Stimulated activated naive CD8-positive, alpha-beta T cell treated with anti-CD3 and anti-CD28 coated beads, Interleukin-15, Interleukin-2, amounts not matched to agents 100 ng/mL and 50 ng/mL, for 24 hours (primary cell): ENCODE data around the gene KDM5C.
"Not testable (repeated sequence)": the region's sequence is repeated elsewhere in the genome, so short reads cannot be mapped to it uniquely, and the experiment has no call there.

ENCODE experiments used
- H3K27ac Mint-ChIP-seq: one replicate; pipeline ENCODE4 v1.8.0; 2021; ENCODE audit warnings: mild to moderate bottlenecking, mixed read lengths
- H3K27me3 Mint-ChIP-seq: one replicate; pipeline ENCODE4 v1.8.0; 2021; ENCODE audit warnings: mixed read lengths
- H3K36me3 Mint-ChIP-seq: one replicate; pipeline ENCODE4 v1.8.0; 2021; ENCODE audit warnings: low read depth, mixed read lengths
- H3K4me1 Mint-ChIP-seq: one replicate; pipeline ENCODE4 v1.8.0; 2021; ENCODE audit warnings: low read depth, mixed read lengths
- H3K4me3 Mint-ChIP-seq: one replicate; pipeline ENCODE4 v1.8.0; 2021; ENCODE audit warnings: mild to moderate bottlenecking, mixed read lengths
- H3K9me3 Mint-ChIP-seq: one replicate; pipeline ENCODE4 v1.8.0; 2021; ENCODE audit warnings: mixed read lengths

Gene KDM5C

DNA sequence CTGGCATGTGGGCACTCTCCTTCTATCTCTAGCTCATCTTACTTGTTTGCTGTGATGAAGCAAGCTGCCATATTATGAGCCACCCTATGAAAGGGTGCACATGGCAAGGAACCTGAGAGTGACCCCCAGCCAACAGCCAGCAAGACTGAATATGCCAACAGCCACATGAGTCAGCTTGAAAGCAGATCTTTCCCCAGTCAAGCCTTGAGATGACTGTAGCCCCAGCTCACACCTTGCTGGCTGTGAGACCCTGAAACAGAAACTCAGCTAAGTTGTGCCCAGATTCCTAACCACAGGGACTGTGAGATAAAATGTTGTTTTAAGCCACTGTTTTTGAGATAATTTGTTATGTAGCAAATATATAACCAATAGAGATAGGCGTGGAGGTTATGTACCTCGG is 36.2 kb downstream of the KDM5C start:
- Mint-ChIP-seq H3K36me3 (no peaks in the 10 kb centered on the region), H3K4me1 (peaks cover 26% of the 10 kb centered on the region), H3K27me3 (no peaks in the 10 kb centered on the region), H3K27ac (peak overlapping the region; percentile 61), H3K4me3 (no peak overlapping the region), H3K9me3 (no peaks in the 10 kb centered on the region)

GRCh38 chrX:53186351-53186750 is 38.7 kb downstream of the KDM5C start:
- Mint-ChIP-seq H3K27me3 (no peaks in the 10 kb centered on the region), H3K27ac (no peak overlapping the region), H3K4me1 (peaks cover 26% of the 10 kb centered on the region), H3K36me3 (no peaks in the 10 kb centered on the region), H3K4me3 (no peak overlapping the region), H3K9me3 (no peaks in the 10 kb centered on the region)

DNA sequence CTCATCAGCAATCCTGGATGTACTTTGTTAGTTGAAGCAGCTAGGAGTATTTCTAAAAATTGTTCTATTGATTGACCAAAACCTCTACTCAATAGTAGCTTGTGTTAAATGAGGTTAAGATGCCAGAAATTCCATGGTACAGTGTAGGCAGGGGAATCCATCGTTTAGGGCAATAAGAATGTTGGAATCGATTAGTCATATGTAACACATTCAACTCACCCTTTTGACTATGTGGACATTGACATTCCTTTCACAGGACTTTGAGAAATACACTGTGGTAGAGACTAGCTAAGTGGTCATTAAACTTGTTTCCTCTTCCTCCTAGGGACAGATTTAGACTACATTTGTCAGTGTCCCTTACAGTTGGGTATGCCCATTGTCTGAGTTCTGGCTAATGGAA is 40.2 kb downstream of the KDM5C start:
- peaks cover 26% of the 10 kb centered on the region for H3K4me1 Mint-ChIP-seq
- H3K4me3 Mint-ChIP-seq, result no peak overlapping the region
- H3K36me3 Mint-ChIP-seq, result no peaks in the 10 kb centered on the region
- no peak overlapping the region for H3K27ac Mint-ChIP-seq
- H3K9me3 Mint-ChIP-seq, result no peaks in the 10 kb centered on the region
- H3K27me3 Mint-ChIP-seq, result no peaks in the 10 kb centered on the region

DNA sequence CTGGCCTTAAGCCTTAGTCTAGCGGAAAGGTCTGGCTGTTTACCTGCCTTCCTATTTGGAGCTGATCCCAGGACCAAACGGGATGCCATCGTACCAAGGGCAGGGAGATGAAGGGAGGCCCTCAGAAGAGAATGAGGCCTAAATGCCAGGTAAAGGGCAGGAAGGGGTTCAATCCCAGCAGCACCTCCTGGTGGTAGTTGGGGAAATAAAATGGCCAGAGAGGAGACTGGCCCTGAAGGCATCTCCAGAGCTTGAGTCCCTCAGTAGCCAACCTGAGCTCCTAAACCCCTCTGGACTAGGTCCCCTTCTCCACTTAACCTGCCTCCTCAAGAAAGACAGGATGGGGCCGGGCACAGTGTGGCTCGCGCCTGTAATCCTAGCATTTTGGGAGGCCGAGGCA is 53.7 kb downstream of the KDM5C start:
- Mint-ChIP-seq H3K36me3 (peaks cover 9% of the 10 kb centered on the region), H3K4me1 (no peaks in the 10 kb centered on the region), H3K27ac (no peak overlapping the region), H3K27me3 (no peaks in the 10 kb centered on the region), H3K4me3 (no peak overlapping the region), H3K9me3 (peaks cover 4% of the 10 kb centered on the region)

- H3K27ac Mint-ChIP-seq, result no peak overlapping the region
- H3K9me3 Mint-ChIP-seq, result no peaks in the 10 kb centered on the region
- H3K4me3 Mint-ChIP-seq, result no peak overlapping the region
- no peaks in the 10 kb centered on the region for H3K27me3 Mint-ChIP-seq
- no peaks in the 10 kb centered on the region for H3K4me1 Mint-ChIP-seq
- no peaks in the 10 kb centered on the region for H3K36me3 Mint-ChIP-seq
Measured at GRCh38 chrX:53166103-53166502, 58.9 kb downstream of the KDM5C start.

DNA sequence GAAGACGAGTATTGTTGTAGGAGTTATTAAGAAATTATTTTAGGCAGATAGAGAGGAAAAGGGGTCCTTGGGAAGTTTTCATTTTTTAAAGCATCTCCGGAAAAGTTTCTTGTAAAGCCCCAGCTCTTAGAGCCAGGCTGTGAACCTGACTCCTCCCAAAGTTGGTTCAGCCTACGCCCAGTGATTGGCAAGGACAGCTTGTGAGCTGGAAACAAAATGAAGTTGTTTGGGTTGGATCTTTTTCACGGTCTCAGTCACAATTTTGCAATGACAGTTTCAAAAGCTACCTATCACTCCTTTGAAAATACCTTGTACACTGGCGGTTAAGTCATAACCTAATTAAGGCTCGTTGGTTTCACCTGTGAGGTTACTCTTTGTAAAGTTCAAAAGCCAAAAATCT is 60.4 kb downstream of the KDM5C start:
- H3K9me3 Mint-ChIP-seq, H3K4me3 Mint-ChIP-seq, H3K4me1 Mint-ChIP-seq, H3K27ac Mint-ChIP-seq, H3K27me3 Mint-ChIP-seq, H3K36me3 Mint-ChIP-seq: not testable (repeated sequence)

GRCh38 chrX:53163436-53163835 is 61.6 kb downstream of the KDM5C start:
- Mint-ChIP-seq H3K27me3 (no peaks in the 10 kb centered on the region), H3K27ac (no peak overlapping the region), H3K4me1 (no peaks in the 10 kb centered on the region), H3K4me3 (no peak overlapping the region), H3K9me3 (no peaks in the 10 kb centered on the region), H3K36me3 (no peaks in the 10 kb centered on the region)

GRCh38 chrX:53160297-53160983 is 64.6 kb downstream of the KDM5C start:
- Mint-ChIP-seq H3K27me3 (no peaks in the 10 kb centered on the region), H3K4me1 (no peaks in the 10 kb centered on the region), H3K27ac (no peak overlapping the region), H3K4me3 (no peak overlapping the region), H3K9me3 (no peaks in the 10 kb centered on the region), H3K36me3 (no peaks in the 10 kb centered on the region)

- H3K4me1 Mint-ChIP-seq, result no peaks in the 10 kb centered on the region
- H3K36me3 Mint-ChIP-seq, result no peaks in the 10 kb centered on the region
- H3K27ac Mint-ChIP-seq, result no peak overlapping the region
- no peaks in the 10 kb centered on the region for H3K9me3 Mint-ChIP-seq
- no peaks in the 10 kb centered on the region for H3K27me3 Mint-ChIP-seq
- no peak overlapping the region for H3K4me3 Mint-ChIP-seq
Measured at GRCh38 chrX:53159184-53159583, 65.8 kb downstream of the KDM5C start.

GRCh38 chrX:53156207-53156596 is 68.8 kb downstream of the KDM5C start:
- Mint-ChIP-seq H3K27ac (no peak overlapping the region), H3K4me3 (no peak overlapping the region), H3K36me3 (no peaks in the 10 kb centered on the region), H3K9me3 (no peaks in the 10 kb centered on the region), H3K27me3 (no peaks in the 10 kb centered on the region), H3K4me1 (no peaks in the 10 kb centered on the region)

- no peaks in the 10 kb centered on the region for H3K9me3 Mint-ChIP-seq
- no peaks in the 10 kb centered on the region for H3K36me3 Mint-ChIP-seq
- H3K4me3 Mint-ChIP-seq, result no peak overlapping the region
- H3K27ac Mint-ChIP-seq, result no peak overlapping the region
- no peaks in the 10 kb centered on the region for H3K4me1 Mint-ChIP-seq
- H3K27me3 Mint-ChIP-seq, result no peaks in the 10 kb centered on the region
Measured at GRCh38 chrX:53155512-53156206, 69.3 kb downstream of the KDM5C start.

- Mint-ChIP-seq H3K4me3 (no peak overlapping the region), H3K27me3 (no peaks in the 10 kb centered on the region), H3K36me3 (no peaks in the 10 kb centered on the region), H3K9me3 (no peaks in the 10 kb centered on the region), H3K27ac (no peak overlapping the region), H3K4me1 (no peaks in the 10 kb centered on the region)
Measured at GRCh38 chrX:53153581-53153980, 71.4 kb downstream of the KDM5C start.
